Measurements from ENCODE around the gene MRAP.

DNA sequence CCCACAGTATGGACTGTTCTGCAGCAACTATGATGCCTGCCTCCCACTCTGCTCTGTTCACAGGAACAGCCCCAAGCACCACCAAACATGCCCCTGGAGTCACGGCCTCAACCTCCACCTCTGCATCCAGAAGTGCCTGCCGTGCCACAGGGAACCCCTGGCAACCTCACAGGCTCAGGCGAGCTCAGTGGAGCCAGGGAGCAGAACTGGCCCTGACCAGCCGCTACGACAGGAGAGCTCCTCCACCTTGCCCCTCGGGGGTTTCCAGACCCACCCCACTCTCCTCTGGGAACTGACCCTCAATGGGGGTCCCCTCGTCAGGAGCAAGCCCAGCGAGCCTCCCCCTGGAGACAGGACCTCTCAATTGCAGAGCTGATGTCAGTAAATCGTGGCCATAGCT is 13.0 kb downstream of the MRAP start:
- TF ChIP-seq, protein P1, sequence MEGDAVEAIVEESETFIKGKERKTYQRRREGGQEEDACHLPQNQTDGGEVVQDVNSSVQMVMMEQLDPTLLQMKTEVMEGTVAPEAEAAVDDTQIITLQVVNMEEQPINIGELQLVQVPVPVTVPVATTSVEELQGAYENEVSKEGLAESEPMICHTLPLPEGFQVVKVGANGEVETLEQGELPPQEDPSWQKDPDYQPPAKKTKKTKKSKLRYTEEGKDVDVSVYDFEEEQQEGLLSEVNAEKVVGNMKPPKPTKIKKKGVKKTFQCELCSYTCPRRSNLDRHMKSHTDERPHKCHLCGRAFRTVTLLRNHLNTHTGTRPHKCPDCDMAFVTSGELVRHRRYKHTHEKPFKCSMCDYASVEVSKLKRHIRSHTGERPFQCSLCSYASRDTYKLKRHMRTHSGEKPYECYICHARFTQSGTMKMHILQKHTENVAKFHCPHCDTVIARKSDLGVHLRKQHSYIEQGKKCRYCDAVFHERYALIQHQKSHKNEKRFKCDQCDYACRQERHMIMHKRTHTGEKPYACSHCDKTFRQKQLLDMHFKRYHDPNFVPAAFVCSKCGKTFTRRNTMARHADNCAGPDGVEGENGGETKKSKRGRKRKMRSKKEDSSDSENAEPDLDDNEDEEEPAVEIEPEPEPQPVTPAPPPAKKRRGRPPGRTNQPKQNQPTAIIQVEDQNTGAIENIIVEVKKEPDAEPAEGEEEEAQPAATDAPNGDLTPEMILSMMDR (IDR thresholded peaks at IDR 0.05), result no peak
- no peak for TF ChIP-seq POLR2A (IDR thresholded peaks at IDR 0.05)

Data from adrenal gland (tissue), 5 donors.